Measurements from ENCODE around the gene CENPB.

CENPB gene

GRCh38 chr20:3751305-3751674 is 35.2 kb downstream of the CENPB start:
- WGBS (ENCODE audit: insufficient coverage): 92% methylated on average over 23 of the region's 31 CpGs
- POLR2A ChIA-PET: interaction anchor here (0.6 kb wide), 1 partner anchor 1293 kb away, joined by 4 read pairs; no protein-coding TSS in a partner anchor
- no peak for DNase-seq
- peaks cover 0 to 29% (median 15%) of the 10 kb centered on the region in 4 experiments for H3K36me3 ChIP-seq (ENCODE audit: control insufficient read depth in 4 of 4, insufficient read depth in 4 of 4, low read length in 3 of 4)
- peaks cover 0 to 4% (median 0%) of the 10 kb centered on the region in 5 experiments for H3K27me3 ChIP-seq (replicated peaks in 2 of 5; ENCODE audit: control insufficient read depth in 4 of 5, insufficient read depth in 5 of 5, low read length in 4 of 5)
- no peak overlapping the region for H3K27ac ChIP-seq (ENCODE audit: insufficient read depth in 1 of 2, low read depth in 1 of 2, low read length in 2 of 2, poor library complexity in 1 of 2, severe bottlenecking in 2 of 2)
- peak overlapping the region in 2 of 7 experiments; percentile 61 to 65 for H3K4me3 ChIP-seq (ENCODE audit: control insufficient read depth in 1 of 7, extremely low read depth in 1 of 7, insufficient read depth in 4 of 7, low read depth in 2 of 7, low read length in 6 of 7)
- CTCF ChIA-PET: interaction anchor here (1.0 to 16.4 kb wide), 11 partner anchors 9 to 75 kb away, joined by 3 to 216 read pairs (median 8); partner anchors contain the start of genes ADISSP and SIGLEC1
- peaks cover 0 to 21% (median 8%) of the 10 kb centered on the region in 4 experiments for H3K4me1 ChIP-seq (ENCODE audit: control extremely low read depth in 1 of 4, control insufficient read depth in 4 of 4, insufficient read depth in 4 of 4, low read length in 3 of 4)
- H3K9me3 ChIP-seq (ENCODE audit: control extremely low read depth in 1 of 5, control insufficient read depth in 4 of 5, insufficient read depth in 2 of 5, low read depth in 1 of 5, low read length in 4 of 5): no peaks in the 10 kb centered on the region

GRCh38 chr20:3749689-3750531 is 36.6 kb downstream of the CENPB start:
- Histone ChIP-seq H3K9me3 (ENCODE audit: control extremely low read depth in 1 of 5, control insufficient read depth in 4 of 5, insufficient read depth in 2 of 5, low read depth in 1 of 5, low read length in 4 of 5) (no peaks in the 10 kb centered on the region), H3K4me3 (ENCODE audit: control insufficient read depth in 1 of 7, extremely low read depth in 1 of 7, insufficient read depth in 4 of 7, low read depth in 2 of 7, low read length in 6 of 7) (peak overlapping the region in 1 of 7 experiments; percentile 2), H3K4me1 (ENCODE audit: control extremely low read depth in 1 of 4, control insufficient read depth in 4 of 4, insufficient read depth in 4 of 4, low read length in 3 of 4) (peaks cover 0 to 27% (median 15%) of the 10 kb centered on the region in 4 experiments), H3K27me3 (replicated peaks in 2 of 5; ENCODE audit: control insufficient read depth in 4 of 5, insufficient read depth in 5 of 5, low read length in 4 of 5) (peaks cover 0 to 5% (median 0%) of the 10 kb centered on the region in 5 experiments), H3K36me3 (ENCODE audit: control insufficient read depth in 4 of 4, insufficient read depth in 4 of 4, low read length in 3 of 4) (peaks cover 0 to 15% (median 8%) of the 10 kb centered on the region in 4 experiments), H3K27ac (ENCODE audit: insufficient read depth in 1 of 2, low read depth in 1 of 2, low read length in 2 of 2, poor library complexity in 1 of 2, severe bottlenecking in 2 of 2) (no peak overlapping the region)
- WGBS (ENCODE audit: insufficient coverage): 61% methylated on average over 59 of the region's 72 CpGs
- POLR2A ChIA-PET: no interaction called here
- CTCF ChIA-PET: interaction anchor here (0.6 to 16.4 kb wide), 13 partner anchors 10 to 105 kb away, joined by 3 to 216 read pairs (median 7); partner anchors contain the start of gene ADISSP
- peak; percentile 51 to 75 (median 61) for DNase-seq

- peaks cover 0 to 5% (median 0%) of the 10 kb centered on the region in 5 experiments for H3K27me3 ChIP-seq (replicated peaks in 2 of 5; ENCODE audit: control insufficient read depth in 4 of 5, insufficient read depth in 5 of 5, low read length in 4 of 5)
- WGBS (ENCODE audit: insufficient coverage): 93% methylated on average over 18 of the region's 24 CpGs
- peaks cover 0 to 8% (median 4%) of the 10 kb centered on the region in 4 experiments for H3K36me3 ChIP-seq (ENCODE audit: control insufficient read depth in 4 of 4, insufficient read depth in 4 of 4, low read length in 3 of 4)
- no peak for DNase-seq
- H3K9me3 ChIP-seq (ENCODE audit: control extremely low read depth in 1 of 5, control insufficient read depth in 4 of 5, insufficient read depth in 2 of 5, low read depth in 1 of 5, low read length in 4 of 5): no peaks in the 10 kb centered on the region
- H3K4me3 ChIP-seq (ENCODE audit: control insufficient read depth in 1 of 7, extremely low read depth in 1 of 7, insufficient read depth in 4 of 7, low read depth in 2 of 7, low read length in 6 of 7): peak overlapping the region in 1 of 7 experiments; percentile 2
- ChIA-PET POLR2A (no interaction called here), CTCF (interaction anchor here (0.6 to 16.4 kb wide), 10 partner anchors 8 to 74 kb away, joined by 3 to 216 read pairs (median 6); partner anchors contain the start of genes ADISSP and HSPA12B)
- peaks cover 0 to 32% (median 18%) of the 10 kb centered on the region in 4 experiments for H3K4me1 ChIP-seq (ENCODE audit: control extremely low read depth in 1 of 4, control insufficient read depth in 4 of 4, insufficient read depth in 4 of 4, low read length in 3 of 4)
- H3K27ac ChIP-seq (ENCODE audit: insufficient read depth in 1 of 2, low read depth in 1 of 2, low read length in 2 of 2, poor library complexity in 1 of 2, severe bottlenecking in 2 of 2): no peak overlapping the region
Observed at GRCh38 chr20:3749087-3749688, 37.4 kb downstream of the CENPB start.

GRCh38 chr20:3748073-3748472 is 38.5 kb downstream of the CENPB start:
- Histone ChIP-seq H3K4me1 (ENCODE audit: control extremely low read depth in 1 of 4, control insufficient read depth in 4 of 4, insufficient read depth in 4 of 4, low read length in 3 of 4) (peaks cover 0 to 32% (median 18%) of the 10 kb centered on the region in 4 experiments), H3K36me3 (ENCODE audit: control insufficient read depth in 4 of 4, insufficient read depth in 4 of 4, low read length in 3 of 4) (peaks cover 0 to 5% (median 2%) of the 10 kb centered on the region in 4 experiments), H3K9me3 (ENCODE audit: control extremely low read depth in 1 of 5, control insufficient read depth in 4 of 5, insufficient read depth in 2 of 5, low read depth in 1 of 5, low read length in 4 of 5) (no peaks in the 10 kb centered on the region), H3K27me3 (replicated peaks in 2 of 5; ENCODE audit: control insufficient read depth in 4 of 5, insufficient read depth in 5 of 5, low read length in 4 of 5) (peaks cover 0 to 5% (median 0%) of the 10 kb centered on the region in 5 experiments), H3K4me3 (ENCODE audit: control insufficient read depth in 1 of 7, extremely low read depth in 1 of 7, insufficient read depth in 4 of 7, low read depth in 2 of 7, low read length in 6 of 7) (no peak overlapping the region), H3K27ac (ENCODE audit: insufficient read depth in 1 of 2, low read depth in 1 of 2, low read length in 2 of 2, poor library complexity in 1 of 2, severe bottlenecking in 2 of 2) (no peak overlapping the region)
- no peak for DNase-seq
- CTCF ChIA-PET: interaction anchor here (0.6 to 16.4 kb wide), 10 partner anchors 8 to 37 kb away, joined by 3 to 216 read pairs (median 6); partner anchors contain the start of gene ADISSP
- WGBS (ENCODE audit: insufficient coverage): 97% methylated on average over 11 of the region's 16 CpGs
- POLR2A ChIA-PET: no interaction called here

GRCh38 chr20:3747471-3747870 is 39.1 kb downstream of the CENPB start:
- no peak overlapping the region for H3K27ac ChIP-seq (ENCODE audit: insufficient read depth in 1 of 2, low read depth in 1 of 2, low read length in 2 of 2, poor library complexity in 1 of 2, severe bottlenecking in 2 of 2)
- no peak for DNase-seq
- no CpG with 5 or more reads among the region's 2 CpGs for WGBS (ENCODE audit: insufficient coverage)
- no peaks in the 10 kb centered on the region for H3K9me3 ChIP-seq (ENCODE audit: control extremely low read depth in 1 of 5, control insufficient read depth in 4 of 5, insufficient read depth in 2 of 5, low read depth in 1 of 5, low read length in 4 of 5)
- ChIA-PET CTCF (interaction anchor here (0.9 to 16.4 kb wide), 8 partner anchors 8 to 37 kb away, joined by 3 to 216 read pairs (median 4); partner anchors contain the start of gene ADISSP), POLR2A (interaction anchor here (1.2 kb wide), 1 partner anchor 77 kb away, joined by 3 read pairs; no protein-coding TSS in a partner anchor)
- H3K27me3 ChIP-seq (replicated peaks in 2 of 5; ENCODE audit: control insufficient read depth in 4 of 5, insufficient read depth in 5 of 5, low read length in 4 of 5): peaks cover 0 to 5% (median 0%) of the 10 kb centered on the region in 5 experiments
- H3K4me1 ChIP-seq (ENCODE audit: control extremely low read depth in 1 of 4, control insufficient read depth in 4 of 4, insufficient read depth in 4 of 4, low read length in 3 of 4): peaks cover 0 to 31% (median 15%) of the 10 kb centered on the region in 4 experiments
- peaks cover 0 to 5% (median 1%) of the 10 kb centered on the region in 4 experiments for H3K36me3 ChIP-seq (ENCODE audit: control insufficient read depth in 4 of 4, insufficient read depth in 4 of 4, low read length in 3 of 4)
- no peak overlapping the region for H3K4me3 ChIP-seq (ENCODE audit: control insufficient read depth in 1 of 7, extremely low read depth in 1 of 7, insufficient read depth in 4 of 7, low read depth in 2 of 7, low read length in 6 of 7)

- Histone ChIP-seq H3K4me3 (ENCODE audit: control insufficient read depth in 1 of 7, extremely low read depth in 1 of 7, insufficient read depth in 4 of 7, low read depth in 2 of 7, low read length in 6 of 7) (peak overlapping the region in 1 of 7 experiments; percentile 16), H3K36me3 (ENCODE audit: control insufficient read depth in 4 of 4, insufficient read depth in 4 of 4, low read length in 3 of 4) (no peaks in the 10 kb centered on the region), H3K27ac (ENCODE audit: insufficient read depth in 1 of 2, low read depth in 1 of 2, low read length in 2 of 2, poor library complexity in 1 of 2, severe bottlenecking in 2 of 2) (no peak overlapping the region), H3K4me1 (ENCODE audit: control extremely low read depth in 1 of 4, control insufficient read depth in 4 of 4, insufficient read depth in 4 of 4, low read length in 3 of 4) (peaks cover 0 to 20% (median 11%) of the 10 kb centered on the region in 4 experiments), H3K27me3 (replicated peaks in 2 of 5; ENCODE audit: control insufficient read depth in 4 of 5, insufficient read depth in 5 of 5, low read length in 4 of 5) (peaks cover 0 to 4% (median 0%) of the 10 kb centered on the region in 5 experiments), H3K9me3 (ENCODE audit: control extremely low read depth in 1 of 5, control insufficient read depth in 4 of 5, insufficient read depth in 2 of 5, low read depth in 1 of 5, low read length in 4 of 5) (no peaks in the 10 kb centered on the region)
- ChIA-PET CTCF (interaction anchor here (0.6 to 16.4 kb wide), 5 partner anchors 8 to 68 kb away, joined by 3 to 216 read pairs (median 5); partner anchors contain the start of gene ADISSP), POLR2A (no interaction called here)
- no peak for DNase-seq
- 91% methylated on average over 9 of the region's 11 CpGs for WGBS (ENCODE audit: insufficient coverage)
Observed at GRCh38 chr20:3745686-3746173, 40.8 kb downstream of the CENPB start.

All from common myeloid progenitor, CD34-positive (primary cell).